ENCODE measurements around the gene DHRS11. TPM values are rescaled to one million over a fixed set of nuclear protein-coding genes. Genes with fewer than 3 reads are reported as not detected.

The DHRS11 gene
- total RNA-seq, 1 donor from 2014 or later = 5.7 TPM

- peaks cover 4% of the 10 kb centered on the region for H3K36me3 ChIP-seq
- H3K4me1 ChIP-seq = peaks cover 6% of the 10 kb centered on the region
- intact Hi-C loops (cut with DNase I) = no loop called here
- no peak overlapping the region for H3K4me3 ChIP-seq
- no peaks in the 10 kb centered on the region for H3K27me3 ChIP-seq
- H3K27ac ChIP-seq = no peak overlapping the region
- peak; percentile 28 for DNase-seq
- H3K9me3 ChIP-seq = no peaks in the 10 kb centered on the region
- ATAC-seq = no peak
- no peak for TF ChIP-seq CTCF (IDR thresholded peaks at IDR 0.05)
Measured at GRCh38 chr17:36594626-36595401, 3.1 kb downstream of the DHRS11 start.

- Histone ChIP-seq H3K27me3 (no peaks in the 10 kb centered on the region), H3K27ac (no peak overlapping the region), H3K36me3 (no peaks in the 10 kb centered on the region), H3K4me1 (peaks cover 13% of the 10 kb centered on the region), H3K4me3 (no peak overlapping the region), H3K9me3 (no peaks in the 10 kb centered on the region)
- intact Hi-C loops (cut with DNase I) = no loop called here
- DNase-seq = peak; percentile 25
- ATAC-seq = no peak
- TF ChIP-seq CTCF (IDR thresholded peaks at IDR 0.05) = no peak
Measured at GRCh38 chr17:36597226-36597625, 5.5 kb downstream of the DHRS11 start.

DNA sequence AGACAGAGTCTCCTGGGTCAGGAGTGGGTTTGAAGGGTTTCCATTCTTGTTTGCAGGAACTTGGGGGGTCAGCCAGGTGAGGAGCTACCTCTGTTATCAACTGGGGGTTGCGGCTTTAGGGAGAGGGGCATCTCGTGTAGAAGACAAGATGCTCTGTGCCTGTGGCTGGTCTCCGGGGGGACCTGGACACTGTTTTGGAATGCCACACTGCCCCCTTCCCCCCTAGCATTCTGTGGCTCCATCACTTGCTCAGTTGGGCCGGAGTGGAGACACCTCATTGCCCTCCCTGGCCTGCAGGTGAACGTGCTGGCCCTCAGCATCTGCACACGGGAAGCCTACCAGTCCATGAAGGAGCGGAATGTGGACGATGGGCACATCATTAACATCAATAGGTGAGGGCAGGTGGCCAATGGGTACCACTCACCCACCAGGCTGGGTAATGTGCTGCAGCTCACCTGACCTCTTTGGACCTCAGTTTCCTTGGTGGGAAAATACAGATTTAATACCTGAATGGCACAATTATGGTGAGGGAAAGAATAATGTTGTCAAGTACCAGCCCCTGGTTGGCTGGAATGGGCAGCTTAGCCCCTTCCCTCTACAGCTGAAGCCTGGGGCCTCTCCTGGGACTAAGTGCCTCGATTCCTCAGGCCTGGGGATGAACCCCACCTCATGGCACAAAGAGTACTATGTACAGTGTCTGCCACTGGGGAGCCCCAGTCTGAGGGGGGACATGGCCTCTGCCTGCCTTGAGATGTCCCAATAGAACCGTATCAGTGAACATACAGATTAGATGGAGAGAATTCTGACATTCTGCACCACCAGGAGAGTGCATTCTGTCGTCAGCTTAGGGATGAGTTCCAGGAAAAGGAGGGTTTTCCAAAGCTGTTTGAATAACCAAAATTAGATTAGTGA is 6.4 kb downstream of the DHRS11 start:
- H3K4me1 ChIP-seq = peaks cover 13% of the 10 kb centered on the region
- intact Hi-C loops (cut with DNase I) = no loop called here
- DNase-seq (peak; percentile 13), ATAC-seq (no peak)
- H3K4me3 ChIP-seq = no peak overlapping the region
- no peaks in the 10 kb centered on the region for H3K27me3 ChIP-seq
- TF ChIP-seq CTCF (IDR thresholded peaks at IDR 0.05) = no peak
- H3K9me3 ChIP-seq = no peaks in the 10 kb centered on the region
- H3K36me3 ChIP-seq = no peaks in the 10 kb centered on the region
- no peak overlapping the region for H3K27ac ChIP-seq

- Histone ChIP-seq H3K9me3 (no peaks in the 10 kb centered on the region), H3K4me1 (peaks cover 13% of the 10 kb centered on the region), H3K4me3 (no peak overlapping the region), H3K36me3 (no peaks in the 10 kb centered on the region), H3K27me3 (no peaks in the 10 kb centered on the region), H3K27ac (no peak overlapping the region)
- TF ChIP-seq CTCF (IDR thresholded peaks at IDR 0.05) = no peak
- no peak for ATAC-seq
- intact Hi-C loops (cut with DNase I) = no loop called here
- peak; percentile 57 for DNase-seq
Measured at GRCh38 chr17:36598951-36599401, 7.3 kb downstream of the DHRS11 start.

GRCh38 chr17:36599546-36600250 is 8.0 kb downstream of the DHRS11 start:
- TF ChIP-seq CTCF (IDR thresholded peaks at IDR 0.05) = no peak
- DNase-seq = peak; percentile 51
- no peaks in the 10 kb centered on the region for H3K9me3 ChIP-seq
- no peaks in the 10 kb centered on the region for H3K36me3 ChIP-seq
- peaks cover 13% of the 10 kb centered on the region for H3K4me1 ChIP-seq
- no peaks in the 10 kb centered on the region for H3K27me3 ChIP-seq
- intact Hi-C loops (cut with DNase I) = no loop called here
- H3K27ac ChIP-seq = no peak overlapping the region
- no peak for ATAC-seq
- H3K4me3 ChIP-seq = no peak overlapping the region
